ENCODE results near the gene PALM3. TPM values are rescaled to one million over a fixed set of nuclear protein-coding genes. Genes with fewer than 3 reads are reported as not detected.

Gene PALM3
- total RNA-seq, 1 experiment from 2014 or later = 0.54 TPM

GRCh38 chr19:14059093-14059480 lies 2.8 kb downstream of the PALM3 start:
- in situ Hi-C loops (cut with HindIII; ENCODE audit: low pct_unique_long_range_greater_than_20kb, low sequenced_read_pairs) = no loop called here
- Histone ChIP-seq H3K27me3 (ENCODE audit: control insufficient read depth, insufficient read depth, low read length) (no peaks in the 10 kb centered on the region), H3K4me1 (ENCODE audit: control insufficient read depth, insufficient read depth, low read length) (peaks cover 5% of the 10 kb centered on the region; the same call in 1 of the 2 replicates), H3K36me3 (ENCODE audit: control insufficient read depth, insufficient read depth, low read length) (no peaks in the 10 kb centered on the region), H3K9me3 (ENCODE audit: control insufficient read depth, insufficient read depth, low read depth, low read length) (no peaks in the 10 kb centered on the region), H3K27ac (ENCODE audit: low read length) (no peak overlapping the region), H3K4me3 (ENCODE audit: low read depth in 2 of 2, low read length in 2 of 2) (no peak overlapping the region)
- no peak for ATAC-seq
- CTCF ChIA-PET = interaction anchor here (0.6 kb wide), 1 partner anchor 70 kb away, joined by 7 read pairs; no protein-coding TSS in a partner anchor
- BruUV-seq (replicated peaks) = no TSS peak
- no peak for TF ChIP-seq SIN3A (IDR thresholded peaks at IDR 0.05; ENCODE audit: borderline replicate concordance, insufficient read depth, low read depth, low read length)
- POLR2A ChIA-PET = no interaction called here
- intact Hi-C loops (cut with micrococcal nuclease; ENCODE audit: unreplicated experiment) = no loop called here
- no peak for DNase-seq (ENCODE audit: low read depth, low spot score)

GRCh38 chr19:14058182-14059092 lies 3.4 kb downstream of the PALM3 start:
- POLR2A ChIA-PET = no interaction called here
- intact Hi-C loops (cut with micrococcal nuclease; ENCODE audit: unreplicated experiment) = no loop called here

More at GRCh38 chr19:14058182-14059092, 3.4 kb downstream of the PALM3 start:
- no TSS peak for BruUV-seq (replicated peaks)
- in situ Hi-C loops (cut with HindIII; ENCODE audit: low pct_unique_long_range_greater_than_20kb, low sequenced_read_pairs) = no loop called here
- DNase-seq (ENCODE audit: low read depth, low spot score) (no peak), ATAC-seq (no peak)
- Histone ChIP-seq H3K27ac (ENCODE audit: low read length) (no peak overlapping the region), H3K27me3 (ENCODE audit: control insufficient read depth, insufficient read depth, low read length) (no peaks in the 10 kb centered on the region), H3K36me3 (ENCODE audit: control insufficient read depth, insufficient read depth, low read length) (no peaks in the 10 kb centered on the region), H3K9me3 (ENCODE audit: control insufficient read depth, insufficient read depth, low read depth, low read length) (no peaks in the 10 kb centered on the region), H3K4me3 (ENCODE audit: low read depth in 2 of 2, low read length in 2 of 2) (peak overlapping the region; percentile 32 to 47), H3K4me1 (ENCODE audit: control insufficient read depth, insufficient read depth, low read length) (peaks cover 5% of the 10 kb centered on the region; the same call in 1 of the 2 replicates)
- CTCF ChIA-PET = interaction anchor here (0.6 kb wide), 1 partner anchor 71 kb away, joined by 7 read pairs; no protein-coding TSS in a partner anchor
- TF ChIP-seq SIN3A (IDR thresholded peaks at IDR 0.05; ENCODE audit: borderline replicate concordance, insufficient read depth, low read depth, low read length) (no peak), CTCF (IDR thresholded peaks at IDR 0.05) (no peak), POLR2AphosphoS5 (IDR thresholded peaks at IDR 0.05; ENCODE audit: low read depth, low read length) (no peak), REST (IDR thresholded peaks at IDR 0.05; ENCODE audit: insufficient read depth in 1 of 2, low read depth in 2 of 2, low read length in 1 of 2) (no peak)

Data from Panc1 (cell line).